HG03045 (cell line): Measurements from ENCODE around the gene EDARADD.

Experiments
- ATAC-seq: cut with Tn5 transposase; IDR thresholded peaks from one replicate; pipeline ENCODE4 v1.9.1; 2021; ENCODE audit warnings: mild to moderate bottlenecking, moderate library complexity; ENCODE audit not compliant: unreplicated experiment

The EDARADD gene

DNA sequence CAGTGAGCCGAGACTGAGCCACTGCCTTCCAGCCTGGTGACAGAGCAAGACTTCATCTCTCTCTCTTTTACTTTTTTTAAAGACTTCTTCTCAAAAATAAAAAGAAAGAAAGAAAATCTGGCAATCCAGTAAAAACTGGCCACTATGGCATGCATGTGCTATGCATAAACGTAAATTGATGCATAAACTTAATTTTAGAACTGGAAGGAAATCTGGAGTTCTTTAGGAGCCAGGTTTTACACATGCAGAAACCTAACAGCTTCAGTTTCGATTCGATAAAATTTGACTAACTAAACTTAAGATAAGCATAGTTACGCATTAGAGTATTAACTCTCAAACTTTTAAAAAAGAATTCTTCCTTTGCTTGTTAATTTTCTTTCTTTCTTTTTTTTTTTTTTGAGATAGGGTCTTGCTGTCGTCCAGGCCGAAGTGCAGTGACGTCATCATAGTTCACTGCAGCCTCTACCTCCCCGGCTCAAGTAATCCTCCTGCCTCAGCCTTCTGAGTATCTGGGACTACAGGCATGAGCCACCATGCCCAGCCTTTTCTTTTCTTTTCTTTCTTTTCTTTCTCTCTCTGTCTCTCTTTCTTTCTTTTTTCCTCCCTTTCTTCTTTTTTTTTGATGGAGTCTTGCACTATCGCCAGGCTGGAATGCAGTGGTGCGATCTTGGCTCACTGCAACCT, 117.8 kb downstream of the EDARADD start:
- ATAC-seq, result no peak

GRCh38 chr1:236514703-236515442, 120.8 kb downstream of the EDARADD start:
- ATAC-seq, result no peak

DNA sequence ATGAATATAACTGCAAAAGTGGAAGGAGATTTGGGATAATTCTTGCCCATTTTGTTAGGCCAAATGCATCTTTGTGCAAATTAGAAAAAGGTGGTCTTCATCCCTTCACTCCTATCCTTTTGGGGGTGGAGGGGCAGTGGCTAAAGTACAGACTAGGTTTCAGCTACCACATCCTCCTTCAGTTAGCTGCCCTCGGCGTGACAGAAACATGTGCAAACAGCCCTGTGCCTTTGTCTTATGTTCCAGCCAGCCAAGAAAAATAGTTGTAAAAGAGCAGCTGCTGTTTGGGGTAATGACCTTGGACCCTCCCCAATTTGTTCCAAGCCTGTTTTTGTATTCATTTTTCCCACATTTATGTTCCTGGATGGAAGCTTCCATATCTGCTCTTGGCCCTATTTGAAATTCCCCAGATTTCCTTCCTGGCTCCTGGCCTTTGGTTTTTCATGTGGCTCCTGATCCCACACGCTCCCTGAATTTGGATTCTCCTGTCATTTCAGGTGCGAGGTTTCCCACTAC, 121.4 kb downstream of the EDARADD start:
- no peak for ATAC-seq

DNA sequence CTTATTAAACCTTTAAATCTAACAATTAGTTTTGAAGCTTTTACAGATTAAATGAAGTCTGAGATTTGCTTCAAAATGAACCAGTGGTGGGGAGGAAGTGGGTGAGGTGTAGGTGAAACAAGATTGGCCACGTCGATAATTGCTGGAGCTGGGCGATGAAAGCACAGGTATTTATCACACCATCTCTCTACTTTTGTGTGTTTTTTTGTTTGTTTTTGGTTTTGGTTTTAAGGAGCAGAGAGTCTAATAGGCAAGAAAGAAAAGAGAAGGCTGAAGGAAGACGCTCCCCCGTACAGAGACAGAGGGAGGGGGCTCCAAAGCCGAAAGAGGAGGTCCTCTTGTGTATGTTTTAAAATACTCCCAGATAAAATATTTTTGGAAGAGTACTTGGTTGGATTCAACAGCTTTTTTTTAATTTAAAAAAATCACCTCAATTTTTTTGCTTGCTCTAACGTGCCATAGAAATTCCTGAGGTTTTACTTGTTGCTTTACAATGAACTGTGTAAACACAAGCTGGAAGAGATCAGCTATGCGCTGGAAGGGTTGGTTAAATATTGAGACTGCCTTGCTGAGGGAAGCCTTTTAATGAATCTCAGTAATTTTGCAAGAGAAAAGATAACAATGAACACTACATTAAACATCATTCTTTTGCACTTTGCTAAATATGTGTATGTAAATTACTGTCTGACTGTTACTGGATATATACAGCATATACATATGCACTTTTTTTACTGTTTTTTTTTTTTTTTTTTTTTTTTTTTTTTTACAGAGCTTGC, 123.0 kb downstream of the EDARADD start:
- ATAC-seq, result no peak

GRCh38 chr1:236518322-236518721, 124.2 kb downstream of the EDARADD start:
- ATAC-seq, result no peak

DNA sequence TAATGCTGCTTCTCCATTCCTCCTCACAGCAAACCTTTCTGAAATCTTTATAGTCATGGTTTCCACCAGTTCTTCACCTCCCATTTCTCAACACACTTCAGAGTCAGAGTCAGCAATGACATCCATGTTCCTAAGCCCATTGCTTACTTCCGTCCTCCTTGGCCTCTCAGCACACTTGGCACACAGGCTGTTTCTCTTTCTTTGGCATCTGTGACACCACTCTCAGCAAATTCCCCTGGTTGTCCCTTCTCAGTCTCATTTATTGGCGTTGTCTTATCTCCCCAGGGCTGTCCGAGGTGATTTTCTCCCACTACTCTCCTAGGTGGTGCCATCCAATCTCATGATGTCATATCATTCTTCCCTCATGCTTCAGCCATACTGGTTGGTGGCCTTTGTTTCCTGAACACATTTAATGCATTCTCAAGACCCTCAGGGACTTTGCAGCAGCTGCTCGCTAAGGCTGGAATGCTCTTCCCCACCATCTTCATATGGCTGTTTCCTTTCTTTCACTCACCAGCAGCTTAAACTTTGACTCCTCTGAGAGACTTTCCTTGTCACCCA, 126.4 kb downstream of the EDARADD start:
- ATAC-seq, result no peak

- ATAC-seq, result peak; percentile 18
Observed at GRCh38 chr1:236522937-236523703, 129.0 kb downstream of the EDARADD start.

DNA sequence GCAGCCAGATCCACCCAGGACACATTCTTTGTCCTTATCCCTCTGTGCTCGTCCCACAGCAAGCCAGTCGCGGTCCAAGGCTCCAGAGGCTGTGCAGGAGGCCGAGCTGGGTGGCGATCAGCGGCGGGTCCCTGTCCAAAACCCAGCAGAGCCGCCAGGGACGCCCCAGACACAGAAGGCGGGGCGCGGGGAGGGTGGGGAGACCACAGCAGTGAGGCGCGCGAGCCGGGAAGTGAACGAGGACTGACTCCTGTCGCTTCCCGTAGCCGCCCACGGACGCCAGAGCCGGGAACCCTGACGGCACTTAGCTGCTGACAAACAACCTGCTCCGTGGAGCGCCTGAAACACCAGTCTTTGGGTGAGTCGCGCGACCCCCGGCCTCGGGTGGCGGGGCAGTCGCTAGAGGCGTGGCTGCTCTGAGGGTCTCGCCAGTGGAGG, 129.6 kb downstream of the EDARADD start, which contains the start of gene LGALS8:
LGALS8 (plus strand) TSS at position 279 of the 438 bp plus-strand sequence. CDS start 2,089 bp downstream, outside the sequence.
- ATAC-seq, result peak; percentile 76

DNA sequence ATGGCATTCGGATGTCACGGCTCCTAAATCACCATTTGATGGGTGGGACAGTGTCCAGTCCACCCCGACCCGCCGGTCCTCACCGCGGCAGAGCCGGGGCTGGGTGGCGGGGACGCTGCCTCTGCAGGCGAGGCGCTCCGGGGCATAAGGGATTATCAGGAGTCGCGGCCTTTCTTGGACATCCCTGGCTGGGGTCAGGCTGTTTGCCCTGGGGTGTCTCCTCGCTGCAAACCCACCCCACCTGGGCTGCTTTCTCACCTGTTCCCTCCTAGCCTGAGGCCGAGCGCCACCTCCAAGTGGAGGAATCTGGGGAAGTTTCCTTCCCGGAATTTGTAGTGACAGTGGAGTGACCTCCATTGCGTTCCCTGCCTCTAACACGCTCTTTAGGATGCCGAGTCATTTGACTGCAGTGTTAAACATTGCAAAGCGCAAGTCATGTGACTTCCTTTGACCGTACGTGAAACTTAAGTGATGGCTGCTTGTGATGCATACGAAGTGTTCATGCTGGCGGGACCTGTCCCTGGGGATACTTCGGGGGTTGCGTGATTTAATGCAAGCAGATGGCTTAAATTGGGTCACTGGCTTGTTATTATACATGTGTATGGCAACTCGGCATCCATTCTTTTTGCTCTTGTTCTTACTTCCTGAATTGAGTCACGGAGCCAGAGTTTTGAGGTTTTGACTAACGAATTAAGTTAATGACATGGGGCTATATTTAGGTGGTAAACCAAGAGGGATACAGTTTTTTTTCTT, 130.2 kb downstream of the EDARADD start:
- peak; percentile 79 for ATAC-seq

GRCh38 chr1:236524895-236525184, 130.8 kb downstream of the EDARADD start:
- ATAC-seq, result no peak

DNA sequence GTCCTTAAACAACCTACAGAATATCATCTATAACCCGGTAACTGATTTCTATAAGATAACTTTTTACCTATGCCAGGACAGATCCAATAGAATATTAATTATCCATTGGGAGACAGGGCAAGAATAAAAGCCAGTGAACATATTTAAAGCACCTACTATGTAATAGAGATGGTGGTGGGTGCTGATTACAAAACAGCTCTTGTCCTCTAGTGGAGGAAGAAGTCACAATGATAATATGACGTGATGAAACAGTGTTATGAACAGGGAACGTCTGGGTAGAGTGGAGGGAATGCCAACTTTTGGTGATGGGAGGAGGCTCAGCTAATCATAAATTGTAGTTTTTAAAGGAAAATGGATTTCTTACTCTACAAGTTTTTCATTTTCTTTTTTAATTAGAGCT, 132.0 kb downstream of the EDARADD start:
- ATAC-seq, result no peak

DNA sequence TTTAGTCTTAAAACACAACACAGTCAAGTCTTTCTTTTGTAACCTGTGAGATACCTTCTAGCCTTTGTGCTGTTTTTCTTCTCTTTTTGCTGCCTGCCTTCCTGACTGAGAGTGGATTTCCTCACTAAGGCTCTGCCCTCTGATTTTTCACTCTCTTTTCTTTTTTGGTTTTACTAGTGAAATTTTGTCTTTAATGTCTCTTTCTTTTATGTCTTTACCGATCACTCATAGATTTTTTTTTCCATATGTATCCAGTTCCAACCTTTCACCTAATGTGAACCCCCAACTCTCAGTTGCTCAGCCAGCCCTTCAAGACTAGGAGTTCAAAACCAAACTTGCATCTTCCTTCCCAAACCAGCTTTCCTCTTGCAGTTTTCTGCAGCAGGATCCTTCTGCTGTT, 136.2 kb downstream of the EDARADD start:
- ATAC-seq, result no peak

DNA sequence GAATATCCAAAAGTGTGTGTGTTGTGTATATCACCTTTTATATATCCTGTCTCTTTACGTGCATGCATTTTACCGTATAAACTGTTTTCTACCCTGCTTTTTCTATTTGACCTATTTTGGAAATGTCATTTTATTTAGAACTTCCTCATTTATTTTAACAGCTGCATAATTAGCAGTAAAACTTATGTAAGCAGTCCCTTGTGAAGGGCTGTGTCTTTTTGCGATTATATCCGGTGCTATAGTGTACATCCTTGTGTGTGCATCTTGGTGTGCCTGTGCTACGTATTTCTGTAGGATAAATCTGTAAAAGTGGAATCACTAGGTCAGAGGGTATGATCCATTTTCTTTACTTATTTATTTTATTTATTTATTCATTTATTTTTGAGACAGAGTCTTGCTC, 136.9 kb downstream of the EDARADD start:
- ATAC-seq, result no peak

DNA sequence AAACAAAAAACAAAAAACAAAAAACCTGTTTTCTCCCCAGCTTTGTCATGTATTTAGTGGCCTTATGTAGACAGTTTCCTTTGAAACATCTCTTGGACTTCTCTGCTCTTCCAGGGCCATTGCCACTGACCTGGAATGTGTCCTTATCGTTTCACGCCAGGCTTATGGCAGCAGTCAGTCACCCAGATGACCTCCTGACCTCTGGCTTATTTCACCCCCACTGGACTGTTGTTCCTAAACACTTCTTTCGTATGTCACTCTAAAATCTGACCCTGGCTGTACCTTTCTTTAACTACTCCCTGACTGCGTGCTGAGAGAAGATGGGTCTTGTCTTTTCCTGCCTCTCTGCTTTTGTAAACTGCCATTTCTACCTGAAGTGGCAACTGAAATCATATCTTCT, 138.8 kb downstream of the EDARADD start:
- no peak for ATAC-seq

DNA sequence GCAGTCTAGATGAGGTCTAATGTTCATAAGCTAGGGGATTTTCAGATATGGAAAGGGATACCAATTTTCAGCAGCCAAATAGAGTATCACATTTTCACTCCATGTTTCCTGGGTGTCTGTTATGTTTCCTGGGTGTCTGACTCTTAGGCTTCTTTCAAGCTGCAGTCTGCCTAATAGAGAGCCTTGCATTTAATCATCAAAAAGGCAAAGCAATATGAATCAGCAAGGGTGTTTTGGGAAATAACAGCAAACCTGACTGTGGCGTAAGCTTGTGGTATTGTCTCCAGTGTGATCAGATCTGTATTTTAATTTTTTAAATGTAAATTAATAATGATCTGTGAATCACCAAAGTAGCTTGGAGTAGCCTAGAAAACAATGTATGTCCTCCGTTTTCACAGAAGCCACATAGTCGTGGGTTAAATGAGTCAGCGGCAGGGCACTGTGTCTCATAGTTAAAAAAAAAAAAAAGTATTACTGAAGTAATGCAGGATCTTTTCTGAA, 140.1 kb downstream of the EDARADD start:
- no peak for ATAC-seq
